Stimulated activated naive CD8-positive, alpha-beta T cell treated with anti-CD3 and anti-CD28 coated beads, Interleukin-15, amount 100 ng/mL, for 72 hours (primary cell): ENCODE data around the gene S1PR2.
A peak's percentile ranks its signal among the peaks of the same experiment; 100 is the strongest.
"Not testable (repeated sequence)": the region's sequence is repeated elsewhere in the genome, so short reads cannot be mapped to it uniquely, and the experiment has no call there.

Experiments
- ATAC-seq: fragments of 150-1000 bp; cut with Tn5 transposase; 2 replicates; pipeline ENCODE4 v1.10.0; 2021; ENCODE audit warnings: mild to moderate bottlenecking, moderate library complexity
- DNase-seq, 2 donors: peaks; one replicate each; pipeline ENCODE4 v3.0.0; 2021 to 2022
- H3K27ac Mint-ChIP-seq, 2 donors: one replicate each; pipeline ENCODE4 v1.8.0; 2022; ENCODE audit warnings: mild to moderate bottlenecking in 2 of 2, mixed read lengths in 2 of 2, moderate library complexity in 2 of 2
- H3K27me3 Mint-ChIP-seq: one replicate; pipeline ENCODE4 v1.8.0; 2022; ENCODE audit warnings: mixed read lengths
- H3K4me1 Mint-ChIP-seq: one replicate; pipeline ENCODE4 v1.8.0; 2022; ENCODE audit warnings: mild to moderate bottlenecking, mixed read lengths
- H3K4me3 Mint-ChIP-seq, 2 donors: one replicate each; pipeline ENCODE4 v1.8.0; 2022; ENCODE audit warnings: mild to moderate bottlenecking in 2 of 2, mixed read lengths in 2 of 2, moderate library complexity in 1 of 2
- H3K9me3 Mint-ChIP-seq, 2 donors: one replicate each; pipeline ENCODE4 v1.8.0; 2022; ENCODE audit warnings: mixed read lengths in 2 of 2

S1PR2 gene

GRCh38 chr19:10259162-10259905, 28.2 kb upstream of the S1PR2 start:
- peak; percentile 89 to 93 for DNase-seq
- Mint-ChIP-seq H3K27me3 (no peaks in the 10 kb centered on the region), H3K9me3 (no peaks in the 10 kb centered on the region), H3K4me1 (peaks cover 56% of the 10 kb centered on the region), H3K27ac (peak overlapping the region in 1 of 2 donors; percentile 82), H3K4me3 (peak overlapping the region; percentile 58 to 66)
- peak; percentile 84 for ATAC-seq

GRCh38 chr19:10258080-10258710, 27.1 kb upstream of the S1PR2 start:
- no peak overlapping the region for H3K27ac Mint-ChIP-seq
- H3K9me3 Mint-ChIP-seq, result no peaks in the 10 kb centered on the region
- H3K27me3 Mint-ChIP-seq, result no peaks in the 10 kb centered on the region
- no peak for ATAC-seq
- no peak overlapping the region for H3K4me3 Mint-ChIP-seq
- H3K4me1 Mint-ChIP-seq, result peaks cover 66% of the 10 kb centered on the region
- no peak for DNase-seq

GRCh38 chr19:10256970-10257615, 26.0 kb upstream of the S1PR2 start:
- H3K4me1 Mint-ChIP-seq, result peaks cover 76% of the 10 kb centered on the region
- no peaks in the 10 kb centered on the region for H3K27me3 Mint-ChIP-seq
- no peaks in the 10 kb centered on the region for H3K9me3 Mint-ChIP-seq
- ATAC-seq, result no peak
- no peak overlapping the region for H3K4me3 Mint-ChIP-seq
- H3K27ac Mint-ChIP-seq, result peak overlapping the region; percentile 2 to 79
- DNase-seq, result no peak

GRCh38 chr19:10256551-10256950, 25.4 kb upstream of the S1PR2 start:
- no peak for ATAC-seq
- Mint-ChIP-seq H3K4me3 (no peak overlapping the region), H3K27ac (peak overlapping the region in 1 of 2 donors; percentile 79), H3K9me3 (no peaks in the 10 kb centered on the region), H3K4me1 (peaks cover 75% of the 10 kb centered on the region), H3K27me3 (no peaks in the 10 kb centered on the region)
- DNase-seq, result no peak

GRCh38 chr19:10255358-10255757, 24.2 kb upstream of the S1PR2 start:
- peaks cover 72% of the 10 kb centered on the region for H3K4me1 Mint-ChIP-seq
- no peaks in the 10 kb centered on the region for H3K27me3 Mint-ChIP-seq
- H3K4me3 Mint-ChIP-seq, result no peak overlapping the region
- DNase-seq (no peak), ATAC-seq (no peak)
- H3K27ac Mint-ChIP-seq, result no peak overlapping the region
- no peaks in the 10 kb centered on the region for H3K9me3 Mint-ChIP-seq

GRCh38 chr19:10254244-10254643, 23.1 kb upstream of the S1PR2 start:
- Mint-ChIP-seq H3K9me3 (no peaks in the 10 kb centered on the region), H3K4me1 (peaks cover 66% of the 10 kb centered on the region), H3K27ac (no peak overlapping the region), H3K4me3 (peak overlapping the region in 1 of 2 donors; percentile 27), H3K27me3 (no peaks in the 10 kb centered on the region)
- ATAC-seq (no peak), DNase-seq (no peak)

- H3K4me1 Mint-ChIP-seq, result peaks cover 54% of the 10 kb centered on the region
- no peaks in the 10 kb centered on the region for H3K9me3 Mint-ChIP-seq
- H3K4me3 Mint-ChIP-seq, result peak overlapping the region; percentile 95 to 96
- no peak for DNase-seq
- ATAC-seq, result no peak
- H3K27ac Mint-ChIP-seq, result peak overlapping the region; percentile 96
- no peaks in the 10 kb centered on the region for H3K27me3 Mint-ChIP-seq
Observed at GRCh38 chr19:10252707-10253106, 21.6 kb upstream of the S1PR2 start.

GRCh38 chr19:10251792-10252694, 20.9 kb upstream of the S1PR2 start, which contains the start of gene MRPL4:
TSS of gene MRPL4 (plus strand) at chr19:10252214. CDS start at chr19:10252254, 40 bp downstream.
- H3K4me1 Mint-ChIP-seq, result peaks cover 47% of the 10 kb centered on the region
- peak within 1 kb of the TSS; percentile 96 for H3K27ac Mint-ChIP-seq
- peak; percentile 97 for ATAC-seq
- H3K27me3 Mint-ChIP-seq, result no peaks in the 10 kb centered on the region
- H3K9me3 Mint-ChIP-seq, result no peaks in the 10 kb centered on the region
- H3K4me3 Mint-ChIP-seq, result peak within 1 kb of the TSS; percentile 95 to 96
- peak; percentile 95 to 96 for DNase-seq

GRCh38 chr19:10246511-10246910, 15.4 kb upstream of the S1PR2 start:
- Mint-ChIP-seq H3K9me3 (no peaks in the 10 kb centered on the region), H3K4me1 (peaks cover 15% of the 10 kb centered on the region)
- ATAC-seq, result no peak

GRCh38 chr19:10245189-10245939, 14.2 kb upstream of the S1PR2 start:
- H3K4me1 Mint-ChIP-seq, result peaks cover 6% of the 10 kb centered on the region
- no peak for DNase-seq
- no peak for ATAC-seq
- no peaks in the 10 kb centered on the region for H3K9me3 Mint-ChIP-seq
- peak overlapping the region; percentile 7 to 29 for H3K27ac Mint-ChIP-seq
- H3K27me3 Mint-ChIP-seq, result no peaks in the 10 kb centered on the region
- no peak overlapping the region for H3K4me3 Mint-ChIP-seq

More at GRCh38 chr19:10246511-10246910, 15.4 kb upstream of the S1PR2 start:
- H3K4me3 Mint-ChIP-seq, result no peak overlapping the region
- no peak overlapping the region for H3K27ac Mint-ChIP-seq
- no peaks in the 10 kb centered on the region for H3K27me3 Mint-ChIP-seq
- no peak for DNase-seq

GRCh38 chr19:10243606-10244005, 12.5 kb upstream of the S1PR2 start:
- H3K4me1 Mint-ChIP-seq, result peaks cover 9% of the 10 kb centered on the region
- H3K4me3 Mint-ChIP-seq, result no peak overlapping the region
- DNase-seq (no peak), ATAC-seq (no peak)
- no peaks in the 10 kb centered on the region for H3K27me3 Mint-ChIP-seq
- H3K27ac Mint-ChIP-seq, result no peak overlapping the region
- no peaks in the 10 kb centered on the region for H3K9me3 Mint-ChIP-seq

GRCh38 chr19:10241826-10242449, 10.8 kb upstream of the S1PR2 start:
- not testable (repeated sequence) for ATAC-seq, H3K27ac Mint-ChIP-seq, H3K27me3 Mint-ChIP-seq, H3K9me3 Mint-ChIP-seq, DNase-seq, H3K4me3 Mint-ChIP-seq
- peaks cover 17% of the 10 kb centered on the region for H3K4me1 Mint-ChIP-seq

- Mint-ChIP-seq H3K4me1 (peaks cover 33% of the 10 kb centered on the region), H3K27ac (no peak overlapping the region), H3K4me3 (peak overlapping the region in 1 of 2 donors; percentile 51), H3K27me3 (no peaks in the 10 kb centered on the region), H3K9me3 (no peaks in the 10 kb centered on the region)
- ATAC-seq (no peak), DNase-seq (no peak)
Observed at GRCh38 chr19:10238172-10238783, 7.1 kb upstream of the S1PR2 start.

- Mint-ChIP-seq H3K27me3 (no peaks in the 10 kb centered on the region), H3K4me1 (peaks cover 33% of the 10 kb centered on the region), H3K27ac (no peak overlapping the region), H3K9me3 (no peaks in the 10 kb centered on the region), H3K4me3 (peak overlapping the region in 1 of 2 donors; percentile 51)
- ATAC-seq (no peak), DNase-seq (no peak)
Observed at GRCh38 chr19:10237702-10238101, 6.6 kb upstream of the S1PR2 start.
